ENCODE results near the gene CHCHD5. TPM values are rescaled to one million over a fixed set of nuclear protein-coding genes. Genes with fewer than 3 reads are reported as not detected.

CHCHD5 gene
- total RNA-seq, 3 donors from 2014 or later = 35.2 to 45.9 (median 45.4) TPM

DNA sequence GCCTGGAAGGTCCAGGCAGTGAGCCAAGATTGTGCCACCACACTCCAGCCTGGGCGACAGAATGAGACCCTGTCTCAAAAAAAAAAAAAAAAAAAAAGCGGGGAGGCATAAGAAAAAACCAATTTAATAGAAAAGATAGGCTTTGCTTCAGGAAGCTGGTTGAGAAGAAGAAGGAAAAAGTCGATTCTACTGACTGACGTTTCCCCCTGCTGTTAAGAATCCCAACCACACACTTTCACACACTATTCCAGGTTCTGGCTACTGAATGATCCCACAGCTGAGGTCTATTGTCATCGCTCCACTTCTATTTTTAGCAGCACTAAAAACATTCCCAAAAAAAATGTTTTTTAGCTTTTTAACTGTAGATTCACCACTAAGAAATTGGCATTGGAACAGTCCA, 6.7 kb upstream of the CHCHD5 start:
- peaks cover 6% of the 10 kb centered on the region for H3K4me1 Mint-ChIP-seq (ENCODE audit: low read depth)
- H3K27me3 Mint-ChIP-seq (ENCODE audit: low read depth) = no peaks in the 10 kb centered on the region
- no peak overlapping the region for H3K4me3 Mint-ChIP-seq
- no peaks in the 10 kb centered on the region for H3K9me3 Mint-ChIP-seq
- H3K36me3 Mint-ChIP-seq (ENCODE audit: insufficient read depth) = peaks cover 37% of the 10 kb centered on the region
- no peak for DNase-seq
- ATAC-seq = no peak

DNA sequence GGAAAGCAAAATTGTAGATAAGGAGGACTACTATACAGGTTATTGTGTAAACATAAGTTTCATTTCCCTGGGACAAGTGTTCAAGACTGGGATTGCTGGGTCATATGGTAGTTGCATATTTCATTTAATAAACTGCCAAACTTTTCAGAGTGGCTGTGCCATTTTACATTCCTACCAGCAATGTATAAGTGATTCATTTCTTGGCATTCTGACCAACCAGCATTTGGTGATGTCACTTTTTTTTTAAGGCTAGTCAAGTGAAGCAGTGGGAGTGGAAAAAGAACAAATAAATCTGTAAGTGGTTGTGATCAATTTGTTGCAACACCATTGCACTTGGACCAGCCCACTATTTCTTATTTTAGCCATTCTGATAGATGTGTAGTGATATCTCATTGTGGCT, 5.2 kb upstream of the CHCHD5 start:
- Mint-ChIP-seq H3K4me1 (ENCODE audit: low read depth) (peaks cover 18% of the 10 kb centered on the region), H3K36me3 (ENCODE audit: insufficient read depth) (peaks cover 27% of the 10 kb centered on the region), H3K27me3 (ENCODE audit: low read depth) (no peaks in the 10 kb centered on the region), H3K4me3 (no peak overlapping the region), H3K9me3 (no peaks in the 10 kb centered on the region)
- DNase-seq (no peak), ATAC-seq (no peak)

DNA sequence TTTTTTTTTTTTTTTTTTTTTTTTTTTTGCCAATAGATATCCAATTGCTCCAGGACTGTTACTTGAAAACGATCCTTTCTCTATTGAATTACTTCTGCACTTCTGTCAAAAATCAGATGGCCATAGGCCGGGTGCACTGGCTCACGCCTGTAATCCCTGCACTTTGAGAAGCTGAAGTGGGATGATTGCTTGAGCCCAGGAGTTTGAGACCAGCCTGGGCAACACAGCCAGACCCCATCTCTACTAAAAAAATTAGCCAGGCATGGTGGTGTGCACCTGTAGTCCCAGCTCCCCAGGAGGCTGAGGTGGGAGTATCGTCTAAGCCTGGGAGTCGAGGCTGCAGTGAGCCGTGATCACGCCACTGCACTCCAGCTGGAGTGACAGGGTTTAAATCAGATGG, 4.3 kb upstream of the CHCHD5 start:
- Mint-ChIP-seq H3K27me3 (ENCODE audit: low read depth) (no peaks in the 10 kb centered on the region), H3K36me3 (ENCODE audit: insufficient read depth) (peaks cover 22% of the 10 kb centered on the region), H3K4me3 (no peak overlapping the region), H3K9me3 (no peaks in the 10 kb centered on the region), H3K4me1 (ENCODE audit: low read depth) (peaks cover 25% of the 10 kb centered on the region)
- DNase-seq (no peak), ATAC-seq (no peak)

DNA sequence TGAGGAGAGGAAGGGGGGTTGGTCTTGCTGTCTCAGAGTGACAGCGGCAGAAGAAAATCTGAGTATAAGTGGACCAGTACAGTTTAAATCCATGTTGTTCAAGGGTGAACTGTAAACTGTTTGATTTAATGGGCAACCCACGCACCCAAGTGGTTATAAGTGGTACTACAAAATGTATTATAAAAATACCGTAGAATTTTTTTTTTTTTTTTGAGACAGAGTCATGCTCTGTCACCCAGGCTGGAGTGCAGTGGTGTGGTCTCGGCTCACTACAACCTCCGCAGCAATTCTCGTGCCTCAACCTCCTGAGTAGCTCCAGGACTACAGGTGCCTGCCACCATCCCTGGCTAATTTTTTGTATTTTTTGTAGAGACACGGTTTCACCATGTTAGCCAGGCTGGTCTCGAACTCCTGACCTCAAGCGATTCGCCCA, 2.1 kb upstream of the CHCHD5 start:
- H3K27me3 Mint-ChIP-seq (ENCODE audit: low read depth) = no peaks in the 10 kb centered on the region
- DNase-seq (no peak), ATAC-seq (peak in 1 of 2 donors; percentile 8)
- no peaks in the 10 kb centered on the region for H3K9me3 Mint-ChIP-seq
- H3K4me1 Mint-ChIP-seq (ENCODE audit: low read depth) = peaks cover 40% of the 10 kb centered on the region
- H3K4me3 Mint-ChIP-seq = peak overlapping the region; percentile 52
- H3K36me3 Mint-ChIP-seq (ENCODE audit: insufficient read depth) = peaks cover 10% of the 10 kb centered on the region

DNA sequence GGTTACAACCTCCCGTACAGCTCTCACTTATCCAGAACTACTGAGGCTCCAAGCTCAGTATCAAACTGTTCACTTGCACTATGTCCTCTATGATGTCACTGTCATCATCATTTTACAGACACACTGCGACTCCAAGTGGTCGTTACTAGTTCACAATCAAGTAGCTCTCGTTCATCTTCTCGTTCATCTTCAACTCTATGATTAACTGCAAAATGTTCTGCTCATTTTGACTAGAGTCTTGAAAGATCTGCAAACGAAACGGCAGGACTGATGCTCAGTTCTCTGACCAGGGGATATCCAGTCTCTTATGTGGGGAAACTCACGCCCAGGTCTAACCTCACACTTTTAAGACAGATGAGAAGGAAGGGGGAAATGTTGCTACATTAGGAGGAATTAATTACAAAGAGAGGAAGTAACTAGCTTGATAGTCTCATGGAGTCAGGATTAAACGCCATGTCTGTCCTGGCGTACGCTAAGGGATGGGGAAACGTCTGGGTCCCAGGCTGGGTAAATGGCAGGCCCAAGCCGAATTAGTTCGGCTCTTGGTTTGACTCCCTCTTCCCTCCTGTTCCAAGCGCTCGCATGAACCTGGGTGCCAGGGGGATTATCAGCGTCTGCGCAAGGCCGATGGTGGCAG, 794 bp upstream of the CHCHD5 start:
- DNase-seq = no peak
- H3K9me3 Mint-ChIP-seq = no peaks in the 10 kb centered on the region
- H3K36me3 Mint-ChIP-seq (ENCODE audit: insufficient read depth) = peaks cover 11% of the 10 kb centered on the region
- no peaks in the 10 kb centered on the region for H3K27me3 Mint-ChIP-seq (ENCODE audit: low read depth)
- no peak for ATAC-seq
- H3K4me1 Mint-ChIP-seq (ENCODE audit: low read depth) = peaks cover 40% of the 10 kb centered on the region
- H3K4me3 Mint-ChIP-seq = peak overlapping the region; percentile 87

DNA sequence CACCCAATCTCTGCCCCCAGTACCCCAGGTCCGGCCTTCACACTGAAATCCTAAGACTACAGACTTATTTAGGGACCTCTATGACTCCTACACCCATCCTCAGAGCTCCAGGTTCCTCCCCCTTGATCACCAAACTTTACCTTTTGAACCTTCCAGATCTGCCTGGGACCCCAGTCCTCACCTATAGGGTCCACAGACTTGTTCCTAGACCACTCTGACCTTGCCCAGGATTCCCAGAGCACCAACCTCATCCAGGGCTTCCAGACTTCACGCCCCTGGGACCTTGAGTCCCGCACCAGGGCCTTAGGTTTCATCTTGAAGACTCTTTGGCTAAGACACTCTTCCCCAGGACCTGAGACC, 462 bp downstream of the CHCHD5 start:
- ATAC-seq (no peak), DNase-seq (no peak)
- H3K9me3 Mint-ChIP-seq = no peaks in the 10 kb centered on the region
- H3K36me3 Mint-ChIP-seq (ENCODE audit: insufficient read depth) = peaks cover 11% of the 10 kb centered on the region
- H3K4me1 Mint-ChIP-seq (ENCODE audit: low read depth) = peaks cover 39% of the 10 kb centered on the region
- no peaks in the 10 kb centered on the region for H3K27me3 Mint-ChIP-seq (ENCODE audit: low read depth)
- H3K4me3 Mint-ChIP-seq = peak overlapping the region; percentile 87

DNA sequence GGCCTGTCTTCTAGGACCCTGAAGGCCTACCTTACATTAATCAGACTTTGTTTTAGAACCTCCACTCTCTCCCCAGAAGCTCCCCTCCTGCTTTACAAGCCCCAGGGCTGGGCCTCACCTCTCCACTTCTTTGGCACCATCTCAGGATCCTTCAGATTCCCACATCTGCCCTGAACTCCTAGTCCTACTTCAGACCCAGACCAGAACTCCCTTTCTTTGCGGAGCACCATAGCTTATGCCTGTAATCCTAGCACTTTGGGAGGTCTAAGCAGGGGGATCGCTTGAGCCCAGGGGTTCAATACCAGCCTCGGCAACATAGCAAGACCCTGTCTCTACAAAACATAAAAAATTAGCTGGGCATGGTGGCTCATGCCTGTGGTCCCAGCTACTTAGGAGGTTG, 991 bp downstream of the CHCHD5 start:
- Mint-ChIP-seq H3K4me1 (ENCODE audit: low read depth) (peaks cover 39% of the 10 kb centered on the region), H3K9me3 (no peaks in the 10 kb centered on the region), H3K36me3 (ENCODE audit: insufficient read depth) (peaks cover 13% of the 10 kb centered on the region), H3K27me3 (ENCODE audit: low read depth) (no peaks in the 10 kb centered on the region), H3K4me3 (peak overlapping the region; percentile 87)
- ATAC-seq (no peak), DNase-seq (no peak)

DNA sequence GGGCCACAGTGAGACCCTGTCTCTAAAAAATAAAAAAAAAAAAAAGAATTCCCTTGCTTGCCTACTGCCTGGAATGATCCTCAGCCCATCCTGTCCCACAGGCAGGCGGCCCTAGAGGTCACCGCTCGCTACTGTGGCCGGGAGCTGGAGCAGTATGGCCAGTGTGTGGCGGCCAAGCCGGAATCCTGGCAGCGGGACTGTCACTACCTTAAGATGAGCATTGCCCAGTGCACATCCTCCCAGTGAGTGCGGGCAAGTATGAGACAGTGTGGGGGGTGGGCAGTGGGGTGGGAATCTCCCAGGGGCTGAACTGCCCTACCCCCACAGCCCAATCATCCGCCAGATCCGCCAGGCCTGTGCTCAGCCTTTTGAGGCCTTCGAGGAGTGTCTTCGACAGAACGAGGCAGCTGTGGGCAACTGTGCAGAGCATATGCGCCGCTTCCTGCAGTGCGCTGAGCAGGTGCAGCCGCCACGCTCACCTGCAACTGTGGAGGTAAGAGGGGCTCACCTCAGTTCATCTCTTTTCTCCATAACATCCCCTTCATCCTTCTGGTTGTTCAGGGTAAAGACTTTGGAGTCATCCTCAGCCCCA, 1.6 kb downstream of the CHCHD5 start:
- Mint-ChIP-seq H3K4me1 (ENCODE audit: low read depth) (peaks cover 39% of the 10 kb centered on the region), H3K36me3 (ENCODE audit: insufficient read depth) (peaks cover 17% of the 10 kb centered on the region), H3K27me3 (ENCODE audit: low read depth) (no peaks in the 10 kb centered on the region), H3K9me3 (no peaks in the 10 kb centered on the region), H3K4me3 (no peak overlapping the region)
- ATAC-seq = no peak
- DNase-seq = no peak

DNA sequence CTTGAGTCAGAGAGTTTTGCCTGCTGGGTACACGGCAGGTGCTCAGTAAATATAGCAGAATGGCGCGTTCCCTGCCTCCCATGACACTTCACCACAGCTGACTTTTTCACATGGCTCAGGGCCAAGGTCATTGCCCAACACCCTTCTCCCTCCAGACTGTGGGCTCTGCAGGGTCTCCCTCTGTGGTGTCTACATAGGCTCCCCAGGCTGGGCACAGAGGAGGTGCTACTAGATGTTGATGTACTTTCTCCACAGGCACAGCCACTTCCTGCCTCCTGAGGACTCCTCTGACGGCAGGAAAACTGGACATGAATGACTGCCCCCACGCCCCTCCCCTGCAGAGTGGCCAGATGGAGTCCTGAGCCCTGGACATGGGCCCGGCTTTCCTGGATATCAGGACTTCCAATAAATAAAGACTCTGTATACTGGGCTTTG, 4.2 kb downstream of the CHCHD5 start:
- no peak for ATAC-seq
- DNase-seq = no peak
- Mint-ChIP-seq H3K4me1 (ENCODE audit: low read depth) (peaks cover 27% of the 10 kb centered on the region), H3K36me3 (ENCODE audit: insufficient read depth) (peaks cover 22% of the 10 kb centered on the region), H3K9me3 (no peaks in the 10 kb centered on the region), H3K4me3 (no peak overlapping the region), H3K27me3 (ENCODE audit: low read depth) (no peaks in the 10 kb centered on the region)

DNA sequence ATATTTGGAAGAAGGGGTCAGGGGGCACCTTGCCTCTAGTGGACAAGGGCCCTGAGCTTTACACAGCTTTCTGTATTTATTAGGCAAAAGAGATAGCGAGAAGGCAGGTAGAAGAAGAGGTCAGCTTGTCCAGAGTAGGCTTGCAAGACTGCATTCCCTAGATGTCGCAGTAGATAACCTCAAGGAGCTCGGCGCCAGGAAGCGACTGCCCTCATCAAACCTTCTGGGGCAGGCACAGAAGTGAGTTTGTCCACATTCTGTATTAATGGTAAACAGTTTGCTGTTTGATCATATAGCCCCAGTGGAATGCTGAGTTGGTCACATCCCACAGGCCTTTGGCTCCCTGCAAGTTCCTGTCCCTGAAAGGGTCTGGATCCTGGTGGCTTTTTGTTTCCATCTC, 7.0 kb downstream of the CHCHD5 start:
- ATAC-seq = no peak
- no peak overlapping the region for H3K4me3 Mint-ChIP-seq
- no peak for DNase-seq
- H3K27me3 Mint-ChIP-seq (ENCODE audit: low read depth) = no peaks in the 10 kb centered on the region
- peaks cover 8% of the 10 kb centered on the region for H3K4me1 Mint-ChIP-seq (ENCODE audit: low read depth)
- H3K9me3 Mint-ChIP-seq = no peaks in the 10 kb centered on the region
- peaks cover 24% of the 10 kb centered on the region for H3K36me3 Mint-ChIP-seq (ENCODE audit: insufficient read depth)

DNA sequence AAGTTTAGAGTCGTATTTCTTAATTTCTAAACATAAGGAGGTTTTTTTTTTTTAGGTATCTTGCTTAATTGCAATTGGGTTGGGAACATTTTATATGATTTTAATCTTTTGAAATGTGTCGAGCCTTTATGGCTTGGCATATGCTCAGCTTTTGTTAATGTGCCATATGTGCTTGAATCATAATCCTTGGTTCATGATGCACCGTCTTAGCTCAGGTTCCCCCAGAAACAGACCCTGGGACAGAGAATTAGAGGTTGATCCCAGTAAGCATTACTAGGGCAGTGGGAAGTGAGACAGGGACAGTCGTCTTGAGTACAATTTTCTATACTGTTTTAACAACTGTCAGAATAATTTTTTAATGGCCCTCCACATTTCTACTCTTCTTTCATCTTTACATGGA, 9.3 kb downstream of the CHCHD5 start:
- ATAC-seq (no peak), DNase-seq (no peak)
- Mint-ChIP-seq H3K27me3 (ENCODE audit: low read depth) (no peaks in the 10 kb centered on the region), H3K9me3 (no peaks in the 10 kb centered on the region), H3K4me1 (ENCODE audit: low read depth) (no peaks in the 10 kb centered on the region), H3K36me3 (ENCODE audit: insufficient read depth) (peaks cover 13% of the 10 kb centered on the region), H3K4me3 (no peak overlapping the region)

DNA sequence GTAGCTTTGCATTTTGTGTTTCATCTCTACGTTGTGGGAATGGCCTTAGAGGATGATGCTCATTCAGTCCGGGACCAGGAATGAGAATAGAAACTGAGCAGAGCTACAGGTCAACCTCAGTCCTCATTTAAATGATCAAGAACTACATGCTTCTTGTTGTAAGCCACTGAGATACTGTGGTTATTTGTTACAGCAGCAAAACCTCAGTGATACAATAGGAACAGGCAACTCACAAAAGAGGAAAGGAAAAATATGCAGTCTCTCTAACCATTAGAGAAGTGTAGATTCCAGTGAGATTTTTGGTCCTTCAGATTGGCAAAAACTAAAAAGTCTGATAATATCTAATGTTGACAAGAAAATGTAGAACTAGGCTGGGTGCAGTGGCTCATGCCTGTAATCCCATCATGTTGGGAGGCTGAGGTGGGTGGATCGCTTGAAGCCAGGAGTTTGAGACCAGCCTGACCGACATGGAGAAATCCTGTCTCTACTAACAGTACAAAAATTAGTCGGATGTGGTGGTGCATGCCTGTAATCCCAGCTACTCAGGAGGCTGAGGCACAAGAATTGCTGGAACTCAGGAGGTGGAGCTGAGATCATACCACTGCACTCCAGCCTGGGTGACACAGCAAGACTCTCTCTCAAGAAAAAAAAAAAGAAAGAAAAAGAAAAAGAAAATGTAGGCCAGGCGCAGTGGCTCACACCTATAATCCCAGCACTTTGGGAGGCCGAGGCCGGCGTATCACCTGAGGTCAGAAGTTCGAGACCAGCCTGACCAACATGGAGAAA, 13.3 kb downstream of the CHCHD5 start:
- H3K4me3 Mint-ChIP-seq = no peak overlapping the region

DNA sequence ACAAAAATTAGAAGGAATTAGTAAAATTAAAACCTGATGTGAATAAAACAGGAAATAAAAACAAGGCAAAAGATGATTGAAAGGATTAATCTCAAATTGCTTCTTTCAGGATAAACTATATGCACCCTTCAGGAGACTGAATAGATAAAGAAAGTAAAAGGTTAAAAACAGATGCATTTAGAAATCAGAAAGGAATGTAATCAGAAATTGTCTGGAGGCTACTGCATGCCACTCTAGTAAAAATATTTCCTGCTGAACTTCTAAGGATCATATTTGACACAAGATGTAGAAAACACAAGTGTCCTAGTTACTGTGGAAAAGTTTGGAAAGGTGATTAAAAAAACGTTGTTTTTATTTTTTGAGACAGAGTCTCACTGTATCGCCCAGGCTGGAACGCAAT, 16.2 kb downstream of the CHCHD5 start:
- Mint-ChIP-seq H3K27me3 (ENCODE audit: low read depth) (no peaks in the 10 kb centered on the region), H3K9me3 (no peaks in the 10 kb centered on the region), H3K4me3 (no peak overlapping the region), H3K36me3 (ENCODE audit: insufficient read depth) (no peaks in the 10 kb centered on the region), H3K4me1 (ENCODE audit: low read depth) (peaks cover 4% of the 10 kb centered on the region)
- ATAC-seq (no peak), DNase-seq (no peak)

More for the DNA sequence above, 13.3 kb downstream of the CHCHD5 start:
- Mint-ChIP-seq H3K9me3 (no peaks in the 10 kb centered on the region), H3K27me3 (ENCODE audit: low read depth) (no peaks in the 10 kb centered on the region), H3K36me3 (ENCODE audit: insufficient read depth) (peaks cover 5% of the 10 kb centered on the region), H3K4me1 (ENCODE audit: low read depth) (peaks cover 4% of the 10 kb centered on the region)
- ATAC-seq (no peak), DNase-seq (no peak)

DNA sequence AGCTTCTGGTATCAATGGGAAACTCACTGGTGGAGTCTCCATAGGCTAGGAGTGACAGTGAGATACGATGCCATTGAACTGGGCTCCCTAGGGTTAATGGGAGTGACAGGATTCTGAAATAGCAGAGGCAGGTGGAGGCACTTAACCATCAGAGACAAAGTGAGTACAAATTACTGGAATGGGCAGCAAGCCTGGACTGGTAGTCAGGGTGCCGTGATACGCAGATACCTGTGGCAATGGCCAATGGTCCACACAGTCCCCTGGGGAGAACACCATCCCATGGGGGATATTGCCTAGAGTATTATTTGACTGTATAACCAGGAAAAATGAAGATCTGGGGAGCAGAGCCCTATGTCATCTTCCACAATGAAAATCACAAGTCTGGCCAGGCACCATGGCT, 17.3 kb downstream of the CHCHD5 start:
- ATAC-seq (no peak), DNase-seq (no peak)
- Mint-ChIP-seq H3K36me3 (ENCODE audit: insufficient read depth) (no peaks in the 10 kb centered on the region), H3K27me3 (ENCODE audit: low read depth) (no peaks in the 10 kb centered on the region), H3K4me3 (no peak overlapping the region), H3K4me1 (ENCODE audit: low read depth) (peaks cover 4% of the 10 kb centered on the region), H3K9me3 (no peaks in the 10 kb centered on the region)

DNA sequence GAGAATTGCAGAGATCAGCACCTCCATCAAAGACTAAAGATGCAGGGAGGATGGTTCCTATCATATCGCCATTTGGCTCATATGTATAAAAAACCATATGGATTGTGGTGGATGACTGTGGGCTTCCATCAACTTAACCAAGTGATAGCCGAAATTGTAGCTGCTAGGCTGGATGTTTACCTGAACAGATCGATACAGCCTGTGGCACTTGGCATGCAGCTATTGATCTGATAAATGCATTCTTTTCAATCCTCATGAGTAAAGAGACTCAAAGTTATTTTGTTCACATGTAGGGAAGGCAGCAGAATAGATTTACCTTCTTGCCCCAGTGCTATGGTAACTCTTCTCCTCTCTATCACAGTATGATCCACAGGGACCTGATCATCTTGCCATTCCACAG, 18.5 kb downstream of the CHCHD5 start:
- H3K4me1 Mint-ChIP-seq (ENCODE audit: low read depth) = peaks cover 4% of the 10 kb centered on the region
- H3K9me3 Mint-ChIP-seq = no peaks in the 10 kb centered on the region
- no peaks in the 10 kb centered on the region for H3K27me3 Mint-ChIP-seq (ENCODE audit: low read depth)
- no peak overlapping the region for H3K4me3 Mint-ChIP-seq
- H3K36me3 Mint-ChIP-seq (ENCODE audit: insufficient read depth) = no peaks in the 10 kb centered on the region
- no peak for DNase-seq
- no peak for ATAC-seq

Data from activated T-cell treated with anti-CD3 and anti-CD28 coated beads, Interleukin-2, amount 50 U/mL, for 4 hours (primary cell).